DMS114 treated with DMSO at 0.1 percent for 48 hours (cell line): ENCODE data around the gene C17orf100.
"Not testable (repeated sequence)": the region's sequence is repeated elsewhere in the genome, so short reads cannot be mapped to it uniquely, and the experiment has no call there.

Experiments used
- DNase-seq: peaks from one replicate; lab custom pipeline; 2025; ENCODE audit not compliant: unreplicated experiment; lab: John Stamatoyannopoulos, UW

The C17orf100 gene

GRCh38 chr17:6688944-6689343 lies 37.4 kb downstream of the C17orf100 start:
- no peak for DNase-seq

GRCh38 chr17:6690641-6691040 lies 39.1 kb downstream of the C17orf100 start:
- no peak for DNase-seq

- DNase-seq: no peak
Observed at GRCh38 chr17:6691546-6691945, 40.0 kb downstream of the C17orf100 start.

GRCh38 chr17:6691958-6692357 lies 40.4 kb downstream of the C17orf100 start:
- not testable (repeated sequence) for DNase-seq

- no peak for DNase-seq
Observed at GRCh38 chr17:6695051-6695450, 43.5 kb downstream of the C17orf100 start.

GRCh38 chr17:6695565-6695964 lies 44.0 kb downstream of the C17orf100 start:
- DNase-seq: no peak

- DNase-seq: no peak
Observed at GRCh38 chr17:6696906-6697305, 45.3 kb downstream of the C17orf100 start.

- DNase-seq: no peak
Observed at GRCh38 chr17:6698004-6698403, 46.4 kb downstream of the C17orf100 start.

GRCh38 chr17:6699997-6700947 lies 48.7 kb downstream of the C17orf100 start:
- no peak for DNase-seq

- DNase-seq: no peak
Observed at GRCh38 chr17:6700948-6701307, 49.4 kb downstream of the C17orf100 start.

GRCh38 chr17:6701719-6702118 lies 50.2 kb downstream of the C17orf100 start:
- DNase-seq: no peak

- no peak for DNase-seq
Observed at GRCh38 chr17:6702567-6703215, 51.1 kb downstream of the C17orf100 start.
